GM12874 (cell line): ENCODE results near the gene SLC9A4.

ENCODE experiments used
- CTCF ChIP-seq: IDR thresholded peaks from 2 replicates; pipeline ENCODE4 v1.5.1; 2011; ENCODE audit warnings: low read depth, mild to moderate bottlenecking, control low read depth, low read length, moderate library complexity; ENCODE audit not compliant: insufficient read depth

Gene SLC9A4

DNA sequence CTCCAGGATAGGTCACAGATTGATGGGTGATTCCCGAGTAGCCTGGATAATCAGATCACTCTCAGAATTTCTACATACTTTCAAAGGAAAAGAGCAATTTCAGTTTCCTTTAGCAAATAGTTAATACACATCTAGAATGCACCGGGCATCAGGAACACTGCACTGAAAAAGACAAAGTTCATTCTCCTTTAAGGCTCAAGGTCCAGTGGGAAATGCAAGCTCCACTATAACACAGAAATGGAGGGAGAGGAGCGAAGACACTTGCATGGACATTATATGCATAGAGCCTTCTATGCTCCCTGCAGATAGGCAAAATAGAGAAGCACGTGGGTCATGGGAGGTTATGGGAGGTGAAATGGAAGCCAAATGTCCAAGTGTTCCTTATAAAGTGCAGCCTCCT is 49.1 kb downstream of the SLC9A4 start:
- no peak for TF ChIP-seq CTCF

GRCh38 chr2:102522890-102523289 is 49.9 kb downstream of the SLC9A4 start:
- TF ChIP-seq CTCF = no peak

- no peak for TF ChIP-seq CTCF
These were observed 50.6 kb downstream of the SLC9A4 start for GRCh38 chr2:102523651-102524050.

GRCh38 chr2:102527086-102527485 is 54.1 kb downstream of the SLC9A4 start:
- TF ChIP-seq CTCF = no peak

DNA sequence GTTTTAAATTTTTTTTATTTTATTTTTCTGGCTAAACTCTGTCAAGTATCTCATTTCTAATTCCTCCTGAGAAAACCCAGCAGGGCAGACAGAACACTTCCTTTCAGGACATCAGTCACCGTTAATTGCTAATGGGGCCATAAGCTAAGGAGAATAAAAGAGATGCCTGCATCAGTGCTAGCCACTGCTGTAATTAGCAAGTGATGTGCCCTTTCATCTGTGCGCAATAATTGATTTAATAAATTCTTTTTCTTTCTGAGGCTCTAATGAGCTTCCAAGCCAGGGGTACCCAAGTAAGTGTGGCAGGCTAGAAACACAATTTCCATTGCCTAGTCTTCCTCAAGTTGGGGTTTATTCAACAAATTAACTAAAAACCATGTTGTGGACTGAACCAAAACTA is 65.5 kb downstream of the SLC9A4 start:
- no peak for TF ChIP-seq CTCF

DNA sequence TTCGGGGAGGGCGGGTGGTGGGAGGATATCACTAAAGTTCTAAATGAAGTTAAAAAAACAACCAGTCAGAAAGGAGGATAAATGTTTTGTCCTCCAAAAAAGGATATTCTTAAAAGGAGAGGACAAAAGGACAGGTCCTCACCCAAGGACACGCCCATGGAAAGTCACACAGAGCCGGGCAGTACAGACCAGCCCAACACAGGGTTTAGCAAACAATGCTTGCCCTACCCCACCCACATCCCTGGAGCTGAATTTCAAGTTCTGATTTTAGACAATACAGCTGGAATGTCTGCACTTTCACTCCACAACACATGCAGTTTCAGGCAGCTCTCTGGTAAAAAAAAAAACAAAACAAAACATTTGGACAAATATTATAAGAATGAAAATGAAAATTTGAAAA is 67.9 kb downstream of the SLC9A4 start:
- TF ChIP-seq CTCF = no peak

GRCh38 chr2:102544182-102544581 is 71.2 kb downstream of the SLC9A4 start:
- TF ChIP-seq CTCF = no peak

- no peak for TF ChIP-seq CTCF
These were observed 74.4 kb downstream of the SLC9A4 start for GRCh38 chr2:102547462-102547861.
